ENCODE results near the gene LMAN1L. TPM values are rescaled to one million over a fixed set of nuclear protein-coding genes. Genes with fewer than 3 reads are reported as not detected.

LMAN1L gene
- total RNA-seq, 1 experiment from 2014 or later = not detected

DNA sequence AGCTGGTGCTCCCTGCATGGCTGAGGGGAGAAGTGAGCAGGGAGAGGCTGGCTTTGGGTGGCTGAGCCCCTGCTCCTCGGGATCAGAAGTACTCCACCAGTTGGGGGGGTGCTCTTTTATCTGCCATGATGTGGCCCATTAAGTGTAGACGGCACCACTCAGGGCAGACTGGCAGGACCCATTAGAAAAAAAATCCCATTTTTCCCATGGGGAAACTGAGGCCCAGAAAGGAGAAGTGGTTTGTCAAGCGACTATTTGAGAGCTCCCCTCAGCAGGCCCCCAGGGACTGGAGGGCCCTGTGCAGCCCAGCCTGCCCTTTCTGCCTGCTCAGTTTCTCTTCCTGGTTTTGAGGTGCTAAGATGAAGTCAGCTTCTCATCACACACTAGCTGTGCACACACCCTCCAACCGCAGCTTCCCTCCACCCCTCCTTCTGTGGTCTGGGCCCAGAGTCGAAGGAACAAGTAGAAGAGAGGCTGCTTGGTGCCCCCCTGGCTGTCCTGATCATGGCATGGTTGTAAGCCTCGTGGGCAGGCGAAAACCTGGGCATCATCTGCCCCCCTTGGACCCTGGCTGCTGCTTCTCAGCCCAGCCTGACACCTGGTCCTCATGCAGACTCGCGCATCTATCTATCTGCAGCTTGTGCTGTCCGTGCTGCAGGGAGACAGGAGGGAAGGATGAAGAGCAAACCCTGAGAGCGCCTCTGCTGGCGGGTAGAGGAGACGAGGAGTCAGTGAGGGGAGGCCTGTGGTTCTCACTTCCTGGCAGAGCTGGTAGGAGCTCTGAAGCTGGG, 25.2 kb upstream of the LMAN1L start:
- H3K4me3 Mint-ChIP-seq = peak overlapping the region in 1 of 2 experiments; percentile 54; a peak in 1 of 5 replicates
- Histone ChIP-seq H3K9ac (ENCODE audit: extremely low read depth, insufficient read length, low read length) (no peak overlapping the region), H3K4me2 (ENCODE audit: insufficient read depth, insufficient read length, low read length) (no peak overlapping the region), H3K18ac (ENCODE audit: insufficient read length, low read depth, low read length) (no peak overlapping the region), H4K5ac (ENCODE audit: insufficient read length, low read depth, low read length) (no peak overlapping the region), H3K56ac (ENCODE audit: insufficient read length, low read depth, low read length) (no peak overlapping the region), H2BK15ac (ENCODE audit: low read depth, low read length) (no peak overlapping the region), H2BK20ac (ENCODE audit: low read depth, low read length, poor library complexity, severe bottlenecking) (no peak overlapping the region), H3K14ac (ENCODE audit: insufficient read depth, low read length) (no peak overlapping the region), H4K8ac (replicated peaks; ENCODE audit: insufficient read length, low read depth, low read length) (no peak overlapping the region), H3T11ph (ENCODE audit: low read length) (no peak overlapping the region), H2BK12ac (ENCODE audit: insufficient read length, low read depth, low read length) (no peak overlapping the region), H3K23ac (ENCODE audit: insufficient read length, low read depth, low read length) (no peak overlapping the region), H4K20me1 (ENCODE audit: control insufficient read depth, insufficient read depth, insufficient read length) (no peaks in the 10 kb centered on the region), H3K27me3 (ENCODE audit: insufficient read depth, low read length) (no peaks in the 10 kb centered on the region; the same call in 1 of the 2 replicates), H3K27ac (ENCODE audit: insufficient read length, low read depth, low read length) (no peak overlapping the region), H2AK5ac (ENCODE audit: insufficient read length, low read length) (no peak overlapping the region), H2BK120ac (ENCODE audit: low read depth, low read length, poor library complexity, severe bottlenecking) (no peak overlapping the region), H3K79me2 (ENCODE audit: insufficient read depth, low read length) (no peaks in the 10 kb centered on the region), H3K9me3 (ENCODE audit: control insufficient read depth, low read depth, low read length) (no peaks in the 10 kb centered on the region), H4K91ac (ENCODE audit: insufficient read length, low read depth, low read length) (no peak overlapping the region), H2BK5ac (ENCODE audit: insufficient read length, low read length) (no peak overlapping the region), H3K4me1 (ENCODE audit: insufficient read depth, low read length) (peaks cover 7% of the 10 kb centered on the region; the same call in 1 of the 2 replicates), H3K23me2 (ENCODE audit: insufficient read length, low read depth, low read length, poor library complexity, severe bottlenecking) (peaks cover 4% of the 10 kb centered on the region), H3K79me1 (ENCODE audit: insufficient read depth, low read depth, low read length, poor library complexity, severe bottlenecking) (no peaks in the 10 kb centered on the region), H3K4ac (ENCODE audit: low read depth, low read length) (no peak overlapping the region), H2AFZ (ENCODE audit: low read length) (no peak overlapping the region)
- no CpG with 5 or more reads among the region's 13 CpGs for WGBS (ENCODE audit: extremely low coverage, insufficient read length, low lambda C conversion rate)
- H3K27ac Mint-ChIP-seq = peak overlapping the region in 2 of 3 experiments; percentile 48 to 63; a peak in 1 of 7 replicates
- TF ChIP-seq, protein P1, sequence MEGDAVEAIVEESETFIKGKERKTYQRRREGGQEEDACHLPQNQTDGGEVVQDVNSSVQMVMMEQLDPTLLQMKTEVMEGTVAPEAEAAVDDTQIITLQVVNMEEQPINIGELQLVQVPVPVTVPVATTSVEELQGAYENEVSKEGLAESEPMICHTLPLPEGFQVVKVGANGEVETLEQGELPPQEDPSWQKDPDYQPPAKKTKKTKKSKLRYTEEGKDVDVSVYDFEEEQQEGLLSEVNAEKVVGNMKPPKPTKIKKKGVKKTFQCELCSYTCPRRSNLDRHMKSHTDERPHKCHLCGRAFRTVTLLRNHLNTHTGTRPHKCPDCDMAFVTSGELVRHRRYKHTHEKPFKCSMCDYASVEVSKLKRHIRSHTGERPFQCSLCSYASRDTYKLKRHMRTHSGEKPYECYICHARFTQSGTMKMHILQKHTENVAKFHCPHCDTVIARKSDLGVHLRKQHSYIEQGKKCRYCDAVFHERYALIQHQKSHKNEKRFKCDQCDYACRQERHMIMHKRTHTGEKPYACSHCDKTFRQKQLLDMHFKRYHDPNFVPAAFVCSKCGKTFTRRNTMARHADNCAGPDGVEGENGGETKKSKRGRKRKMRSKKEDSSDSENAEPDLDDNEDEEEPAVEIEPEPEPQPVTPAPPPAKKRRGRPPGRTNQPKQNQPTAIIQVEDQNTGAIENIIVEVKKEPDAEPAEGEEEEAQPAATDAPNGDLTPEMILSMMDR (conservative IDR thresholded peaks at IDR 0.05) = peak; percentile 80
- peak; percentile 89 for DNase-seq
- H3K36me3 Mint-ChIP-seq (ENCODE audit: insufficient read depth in 1 of 3, low read depth in 3 of 3) = peaks cover 0 to 5% (median 4%) of the 10 kb centered on the region in 3 experiments; a peak in 4 of 7 replicates
- no peaks in the 10 kb centered on the region; the same call in 1 of the 2 replicates for H3K27me3 Mint-ChIP-seq (ENCODE audit: low read depth)
- H3K4me1 Mint-ChIP-seq = peaks cover 39 to 47% of the 10 kb centered on the region in 2 experiments
- H3K9me3 Mint-ChIP-seq = no peaks in the 10 kb centered on the region; a peak in 1 of 5 replicates

Measured in H9 (cell line).